Stomach (tissue), 9 donors: ENCODE results near the gene SPATA6L. TPM values are rescaled to one million over a fixed set of nuclear protein-coding genes. Genes with fewer than 3 reads are reported as not detected.

ENCODE experiments used
- DNase-seq, 2 donors: peaks; one replicate each; pipeline versions ENCODE4 v3.0.0 to v3.0.0-alpha.2; 2013 to 2019
- H3K27ac ChIP-seq, 5 donors: fragments of 200-600 bp in 4 of 5; sonication (generic) in 4 of 5; one replicate each; pipeline ENCODE4 v1.5.1; 2013 to 2019; ENCODE audit warnings: mild to moderate bottlenecking in 1 of 5, moderate library complexity in 1 of 5
- H3K27me3 ChIP-seq, 3 donors: fragments of 200-600 bp; sonication (generic); one replicate each; pipeline ENCODE4 v1.5.1; 2017 to 2019; ENCODE audit warnings: mixed run types in 1 of 3
- H3K36me3 ChIP-seq, 4 donors: fragments of 200-600 bp; sonication (generic); 1 replicate in 3 of 4; 2 replicates in 1 of 4; pipeline ENCODE4 v1.5.1; 2016 to 2019
- H3K4me1 ChIP-seq, 4 donors: fragments of 200-600 bp; sonication (generic); one replicate each; pipeline ENCODE4 v1.5.1; 2016 to 2019
- H3K4me3 ChIP-seq, 4 donors: fragments of 200-600 bp; sonication (generic) in 3 of 4; one replicate each; pipeline ENCODE4 v1.5.1; 2016 to 2019; ENCODE audit warnings: mild to moderate bottlenecking in 1 of 4
- H3K9me3 ChIP-seq, 4 donors: fragments of 200-600 bp; sonication (generic); one replicate each; pipeline ENCODE4 v1.5.1; 2016 to 2019
- EP300 ChIP-seq: sonication (generic); formaldehyde crosslinking; IDR thresholded peaks from one replicate; pipeline ENCODE4 v1.6.1; 2017; ENCODE audit warnings: antibody characterized with exemption
- POLR2A ChIP-seq, 4 donors: fragments of 450-650 bp; IDR thresholded peaks; one replicate each; pipeline ENCODE4 v1.6.1; 2016; ENCODE audit warnings: antibody characterized with exemption in 4 of 4, control low read depth in 2 of 4, mild to moderate bottlenecking in 1 of 4, moderate library complexity in 1 of 4
- POLR2AphosphoS5 ChIP-seq, 3 donors: sonication (generic); formaldehyde crosslinking; IDR thresholded peaks; one replicate each; pipeline ENCODE4 v1.6.1; 2016; ENCODE audit warnings: antibody characterized with exemption in 3 of 3
- WGBS, 5 donors: extraction: QIAGEN DNeasy Blood & Tissue Kit in 3 of 5; methylation state at CpG; one replicate each; pipeline versions ENCODE4 v1.1.5 to v1.1.7; 2013 to 2018; 5-methylcytosine and 5-hydroxymethylcytosine counted together
- intact Hi-C: fragments of 100-400 bp; cut with DNase I; formaldehyde crosslinking; loops from one replicate; pipeline ENCODE4 v1.15.1; 2023; ENCODE audit warnings: low total_unique reads
- polyA plus RNA-seq, 3 donors: library from polyadenylated mRNA; stranded (reverse); fragments of 200-250 nt; gene quantifications; one replicate each; pipeline ENCODE4 v1.2.3, GENCODE V29; 2013
- total RNA-seq, 5 donors: library from RNA; depleted of rRNA; stranded (reverse); fragments of >200 nt; gene quantifications; one replicate each; pipeline versions ENCODE4 v1.1.0 to v1.2.3, GENCODE V29; 2014 to 2016
- TF ChIP-seq, protein P1 (sequence below), 7 experiments: fragments of 450-650 bp in 4 of 7; fragments of 200-600 bp in 3 of 7; sonication (generic) in 3 of 7; IDR thresholded peaks; one replicate each; pipeline ENCODE4 v1.5.1; 2016 to 2019; ENCODE audit warnings: antibody characterized with exemption in 7 of 7, control low read depth in 2 of 7, mild to moderate bottlenecking in 1 of 7
- donor health status: healthy with polysubstance abuse.
- donor health status: Bipolar disorder and iron deficiency.
- donor health status: healthy.

The SPATA6L gene
- total and polyA plus RNA-seq, 8 donors: 2.3 to 32.7 (median 5.4) TPM

DNA sequence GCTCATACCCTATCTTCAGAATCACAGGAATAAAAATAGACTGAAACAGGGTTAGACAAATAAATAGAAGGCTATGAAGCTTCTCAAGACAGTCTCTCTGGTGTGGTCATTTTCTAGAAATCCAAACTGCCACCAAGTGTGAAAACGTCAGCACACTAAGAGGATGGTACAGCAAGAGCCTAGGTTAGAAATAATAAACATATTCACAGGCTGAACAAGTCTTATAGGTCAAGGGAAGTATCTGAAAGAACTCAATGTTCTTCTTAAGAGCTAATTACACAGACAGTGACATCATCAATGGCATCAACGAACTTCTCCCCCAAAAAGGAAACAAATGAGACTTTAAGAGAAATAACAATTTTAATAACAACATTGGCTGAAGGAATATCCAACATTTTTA lies 26.9 kb downstream of the SPATA6L start:
- H3K4me1 ChIP-seq: no peaks in the 10 kb centered on the region
- H3K36me3 ChIP-seq: peaks cover 0 to 11% (median 0%) of the 10 kb centered on the region in 4 donors
- no peak for DNase-seq
- WGBS, 5 donors: 60 to 70% (median 66%) methylated on average over 2 of the region's 2 CpGs
- TF ChIP-seq EP300 (no peak), POLR2A (IDR thresholded peaks at IDR 0.05) (no peak), POLR2AphosphoS5 (IDR thresholded peaks at IDR 0.05) (no peak)
- TF ChIP-seq, protein P1, sequence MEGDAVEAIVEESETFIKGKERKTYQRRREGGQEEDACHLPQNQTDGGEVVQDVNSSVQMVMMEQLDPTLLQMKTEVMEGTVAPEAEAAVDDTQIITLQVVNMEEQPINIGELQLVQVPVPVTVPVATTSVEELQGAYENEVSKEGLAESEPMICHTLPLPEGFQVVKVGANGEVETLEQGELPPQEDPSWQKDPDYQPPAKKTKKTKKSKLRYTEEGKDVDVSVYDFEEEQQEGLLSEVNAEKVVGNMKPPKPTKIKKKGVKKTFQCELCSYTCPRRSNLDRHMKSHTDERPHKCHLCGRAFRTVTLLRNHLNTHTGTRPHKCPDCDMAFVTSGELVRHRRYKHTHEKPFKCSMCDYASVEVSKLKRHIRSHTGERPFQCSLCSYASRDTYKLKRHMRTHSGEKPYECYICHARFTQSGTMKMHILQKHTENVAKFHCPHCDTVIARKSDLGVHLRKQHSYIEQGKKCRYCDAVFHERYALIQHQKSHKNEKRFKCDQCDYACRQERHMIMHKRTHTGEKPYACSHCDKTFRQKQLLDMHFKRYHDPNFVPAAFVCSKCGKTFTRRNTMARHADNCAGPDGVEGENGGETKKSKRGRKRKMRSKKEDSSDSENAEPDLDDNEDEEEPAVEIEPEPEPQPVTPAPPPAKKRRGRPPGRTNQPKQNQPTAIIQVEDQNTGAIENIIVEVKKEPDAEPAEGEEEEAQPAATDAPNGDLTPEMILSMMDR (IDR thresholded peaks at IDR 0.05): no peak
- H3K9me3 ChIP-seq: no peaks in the 10 kb centered on the region
- no peak overlapping the region for H3K4me3 ChIP-seq
- no peak overlapping the region for H3K27ac ChIP-seq
- intact Hi-C loops: no loop called here
- H3K27me3 ChIP-seq: no peaks in the 10 kb centered on the region

DNA sequence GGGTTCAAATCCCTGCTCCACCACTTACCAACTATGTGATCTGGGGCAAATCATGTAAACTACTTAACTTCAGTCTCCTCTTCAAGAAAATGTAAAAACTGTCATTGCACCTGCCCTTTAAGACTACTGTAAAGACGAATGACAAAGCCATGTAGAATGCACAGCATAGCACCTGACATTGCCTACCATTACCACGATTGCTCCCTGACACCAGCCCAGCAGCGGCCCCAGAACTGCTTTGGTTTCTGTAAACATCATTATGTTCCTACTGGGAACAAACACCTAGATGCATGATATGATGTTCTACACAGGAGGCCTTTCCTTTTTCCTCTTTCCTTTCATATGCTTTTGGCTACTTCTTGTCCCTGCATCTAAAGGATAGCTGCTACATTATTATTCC lies 27.3 kb downstream of the SPATA6L start:
- intact Hi-C loops: no loop called here
- Histone ChIP-seq H3K27ac (no peak overlapping the region), H3K36me3 (peaks cover 0 to 11% (median 0%) of the 10 kb centered on the region in 4 donors), H3K4me3 (no peak overlapping the region), H3K27me3 (no peaks in the 10 kb centered on the region), H3K4me1 (no peaks in the 10 kb centered on the region), H3K9me3 (no peaks in the 10 kb centered on the region)
- no peak for DNase-seq
- 83 to 90% (median 84%) methylated on average over 3 of the region's 3 CpGs for WGBS, 5 donors
- TF ChIP-seq, protein P1 (IDR thresholded peaks at IDR 0.05): no peak
- TF ChIP-seq POLR2AphosphoS5 (IDR thresholded peaks at IDR 0.05) (no peak), POLR2A (IDR thresholded peaks at IDR 0.05) (no peak), EP300 (no peak)

DNA sequence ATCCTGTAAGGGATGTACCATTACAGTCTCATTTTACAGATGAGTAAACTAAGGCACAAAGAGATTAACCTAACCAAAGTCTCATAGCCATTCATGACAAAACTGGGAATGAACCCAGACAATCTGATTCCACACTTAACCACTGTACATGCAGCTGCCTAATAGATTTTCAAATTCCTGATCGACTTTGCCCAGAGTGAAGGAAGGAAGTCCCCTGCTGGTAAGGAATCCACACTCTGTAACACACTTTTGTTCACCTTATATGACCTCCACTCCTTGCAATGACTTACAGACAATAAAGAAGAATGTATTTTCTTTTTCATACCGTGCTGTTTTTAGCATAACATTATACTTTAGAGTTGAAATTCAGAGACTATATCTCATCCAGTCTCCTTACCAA lies 35.4 kb downstream of the SPATA6L start:
- H3K4me3 ChIP-seq: no peak overlapping the region
- WGBS, 5 donors: 45 to 60% (median 58%) methylated on average over 2 of the region's 2 CpGs
- peaks cover 0 to 23% (median 3%) of the 10 kb centered on the region in 4 donors for H3K36me3 ChIP-seq
- H3K27ac ChIP-seq: no peak overlapping the region
- TF ChIP-seq, protein P1 (IDR thresholded peaks at IDR 0.05): no peak
- TF ChIP-seq POLR2A (IDR thresholded peaks at IDR 0.05): no peak
- TF ChIP-seq POLR2AphosphoS5 (IDR thresholded peaks at IDR 0.05): no peak
- TF ChIP-seq EP300: no peak
- DNase-seq: no peak
- H3K27me3 ChIP-seq: no peaks in the 10 kb centered on the region
- no peaks in the 10 kb centered on the region for H3K4me1 ChIP-seq
- no peaks in the 10 kb centered on the region for H3K9me3 ChIP-seq
- intact Hi-C loops: no loop called here

DNA sequence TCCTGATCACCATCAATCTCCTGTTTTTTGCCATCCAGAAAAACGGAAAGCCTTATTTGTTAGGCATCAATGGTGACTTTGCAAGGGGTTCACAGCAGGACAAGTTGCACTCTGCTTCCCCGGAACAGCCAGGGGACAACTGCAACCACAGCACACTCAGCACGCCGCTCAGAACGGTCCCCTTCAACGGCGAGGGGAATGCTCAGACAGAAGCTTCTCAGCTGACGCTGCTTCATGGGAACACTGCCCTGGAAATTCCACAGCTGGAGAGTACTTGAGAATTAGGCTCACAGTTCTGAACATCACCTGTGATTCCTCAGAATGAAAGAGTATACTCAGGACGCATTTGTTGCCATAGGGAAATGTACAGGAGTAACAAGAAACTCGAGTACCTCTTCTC lies 44.3 kb downstream of the SPATA6L start:
- intact Hi-C loops: no loop called here
- DNase-seq: no peak
- Histone ChIP-seq H3K4me1 (no peaks in the 10 kb centered on the region), H3K36me3 (peaks cover 0 to 61% (median 18%) of the 10 kb centered on the region in 4 donors), H3K27me3 (no peaks in the 10 kb centered on the region), H3K27ac (no peak overlapping the region), H3K9me3 (no peaks in the 10 kb centered on the region), H3K4me3 (no peak overlapping the region)
- TF ChIP-seq POLR2AphosphoS5 (IDR thresholded peaks at IDR 0.05) (no peak), EP300 (no peak), POLR2A (IDR thresholded peaks at IDR 0.05) (no peak)
- TF ChIP-seq, protein P1 (IDR thresholded peaks at IDR 0.05): no peak
- 81 to 90% (median 88%) methylated on average over 10 of the region's 10 CpGs for WGBS, 5 donors
